B cell (primary cell): ENCODE results near the gene PLEKHB1. TPM values are rescaled to one million over a fixed set of nuclear protein-coding genes. Genes with fewer than 3 reads are reported as not detected.

ENCODE experiments used
- ATAC-seq: fragments of 200-7000 bp; cut with Tn5 transposase; one replicate; pipeline ENCODE4 v1.10.0; 2021; ENCODE audit warnings: low read depth, mild to moderate bottlenecking, moderate number of reproducible peaks, moderate library complexity
- CTCF ChIA-PET: fragments of 350-600 bp; sonication (Branson Sonifier 250); formaldehyde crosslinking; loops from one replicate; lab custom pipeline; 2021; ENCODE audit warnings: antibody characterized with exemption, inconsistent platforms; lab: Charles Lee
- POLR2A ChIA-PET: fragments of 350-600 bp; sonication (Branson Sonifier 250); formaldehyde crosslinking; loops from one replicate; lab custom pipeline; 2021; ENCODE audit warnings: antibody characterized with exemption; lab: Charles Lee
- DNase-seq: peaks from one replicate; pipeline ENCODE4 v3.0.0; 2013
- H2AFZ ChIP-seq: 2 replicates; pipeline ENCODE4 v1.6.1; 2012; ENCODE audit warnings: mild to moderate bottlenecking, low read depth, low read length; ENCODE audit not compliant: insufficient read depth, poor library complexity, severe bottlenecking
- H3K27ac ChIP-seq, 2 donors: 1 replicate in 1 of 2; 2 replicates in 1 of 2; pipeline ENCODE4 v1.5.1; 2012 to 2013; ENCODE audit warnings: low read length in 2 of 2, mild to moderate bottlenecking in 2 of 2, moderate library complexity in 1 of 2
- H3K27me3 ChIP-seq, 4 experiments: fragments of 200-600 bp in 1 of 4; sonication (generic) in 1 of 4; replicated peaks in 1 of 4; 1 replicate in 2 of 4; 2 replicates in 2 of 4; pipeline versions ENCODE4 v1.6.1 to v1.7.0; 2013 to 2016; ENCODE audit warnings: low read length in 3 of 4, mild to moderate bottlenecking in 2 of 4, mixed read lengths in 1 of 4, moderate library complexity in 1 of 4; ENCODE audit not compliant: insufficient read depth in 4 of 4, control insufficient read depth in 3 of 4; ENCODE audit errors: control extremely low read depth in 1 of 4
- H3K36me3 ChIP-seq, 2 experiments: replicated peaks in 1 of 2; 1 replicate in 1 of 2; 2 replicates in 1 of 2; pipeline versions ENCODE4 v1.6.1 to v1.7.1; 2013; ENCODE audit warnings: low read length in 1 of 2; ENCODE audit not compliant: insufficient read depth in 2 of 2, control insufficient read depth in 1 of 2; ENCODE audit errors: control extremely low read depth in 1 of 2, extremely low read depth in 1 of 2
- H3K4me1 ChIP-seq, 2 donors: fragments of 200-600 bp in 1 of 2; sonication (generic) in 1 of 2; 1 replicate in 1 of 2; 2 replicates in 1 of 2; pipeline versions ENCODE4 v1.5.1 to v1.6.1; 2013 to 2017; ENCODE audit warnings: low read length in 2 of 2; ENCODE audit not compliant: control insufficient read depth in 2 of 2, insufficient read depth in 2 of 2
- H3K4me2 ChIP-seq: replicated peaks from 2 replicates; pipeline ENCODE3; 2012; ENCODE audit warnings: mild to moderate bottlenecking, low read depth, low read length; ENCODE audit not compliant: poor library complexity, severe bottlenecking
- H3K4me3 ChIP-seq, 5 experiments: fragments of 200-600 bp in 1 of 5; sonication (generic) in 1 of 5; 1 replicate in 3 of 5; 2 replicates in 2 of 5; pipeline versions ENCODE4 v1.5.1 to v1.7.0; 2011 to 2016; ENCODE audit warnings: low read length in 4 of 5, mild to moderate bottlenecking in 4 of 5, low read depth in 2 of 5, control low read depth in 1 of 5, moderate library complexity in 1 of 5; ENCODE audit not compliant: insufficient read depth in 1 of 5; ENCODE audit errors: control extremely low read depth in 1 of 5, extremely low read depth in 1 of 5
- H3K79me2 ChIP-seq: fragments of 200-600 bp; sonication (generic); one replicate; pipeline ENCODE4 v1.6.0; 2016; ENCODE audit warnings: low read length; ENCODE audit not compliant: control insufficient read depth, insufficient read depth
- H3K9ac ChIP-seq: fragments of 200-600 bp; sonication (generic); 2 replicates; pipeline ENCODE4 v1.6.1; 2017; ENCODE audit warnings: mild to moderate bottlenecking, low read length, moderate library complexity
- H3K9me3 ChIP-seq, 3 donors: one replicate each; pipeline versions ENCODE4 v1.6.1 to v1.7.1; 2013; ENCODE audit warnings: low read length in 2 of 3; ENCODE audit not compliant: control insufficient read depth in 2 of 3, insufficient read depth in 1 of 3; ENCODE audit errors: control extremely low read depth in 1 of 3
- H4K20me1 ChIP-seq: 2 replicates; pipeline ENCODE4 v1.6.0; 2012; ENCODE audit warnings: mild to moderate bottlenecking, low read length; ENCODE audit not compliant: insufficient read depth, control insufficient read depth, poor library complexity, severe bottlenecking
- H3K27ac Mint-ChIP-seq: one replicate; pipeline ENCODE4 v1.8.0; 2021; ENCODE audit warnings: mixed read lengths
- H3K27me3 Mint-ChIP-seq: one replicate; pipeline ENCODE4 v1.8.0; 2021; ENCODE audit warnings: mixed read lengths
- H3K4me1 Mint-ChIP-seq: one replicate; pipeline ENCODE4 v1.8.0; 2021; ENCODE audit warnings: mixed read lengths
- H3K4me3 Mint-ChIP-seq: one replicate; pipeline ENCODE4 v1.8.0; 2021; ENCODE audit warnings: mixed read lengths
- H3K9me3 Mint-ChIP-seq: one replicate; pipeline ENCODE4 v1.8.0; 2022; ENCODE audit warnings: mixed read lengths; ENCODE audit not compliant: insufficient read depth
- EZH2 ChIP-seq: IDR thresholded peaks from 2 replicates; pipeline ENCODE4 v1.6.1; 2012; ENCODE audit warnings: borderline replicate concordance, low read depth, mild to moderate bottlenecking, moderate library complexity, low read length; ENCODE audit not compliant: insufficient read depth, poor library complexity, severe bottlenecking
- WGBS: methylation state at CpG from one replicate; pipeline ENCODE4 v1.1.5; 2013; ENCODE audit warnings: missing lambda C conversion rate; ENCODE audit not compliant: insufficient coverage; 5-methylcytosine and 5-hydroxymethylcytosine counted together
- intact Hi-C: fragments of 100-400 bp; cut with micrococcal nuclease; formaldehyde crosslinking; loops from one replicate; pipeline ENCODE4 v1.10.0; 2022
- polyA plus RNA-seq: library from polyadenylated mRNA; depleted of rRNA; stranded (reverse); fragments of >200 nt; gene quantifications from 2 replicates; pipeline ENCODE4 v1.2.3, GENCODE V29; 2012
- total RNA-seq, 2 donors: library from RNA; stranded (reverse); fragments of 120-200 nt in 1 of 2; gene quantifications; 1 replicate in 1 of 2; 2 replicates in 1 of 2; pipeline versions ENCODE4 v1.2.3 to v1.2.4, GENCODE V29; 2013 to 2022
- TF ChIP-seq, protein P1 (sequence below): fragments of 200-600 bp; IDR thresholded peaks from one replicate; pipeline ENCODE4 v1.8.0; 2022; ENCODE audit warnings: antibody characterized with exemption, mild to moderate bottlenecking

The PLEKHB1 gene
- total and polyA plus RNA-seq, 2 donors (not counting 1 experiment from before 2014, with no cell fraction given), result 13.8 to 16.7 TPM

- WGBS, result 96% methylated on average over 3 of the region's 6 CpGs
- H3K4me2 ChIP-seq, result no peak overlapping the region
- no peak for DNase-seq
- POLR2A ChIA-PET, result no interaction called here
- no peak overlapping the region for H3K9ac ChIP-seq
- no peak for ATAC-seq
- no peak overlapping the region for H2AFZ ChIP-seq
- H3K27me3 ChIP-seq, result no peaks in the 10 kb centered on the region
- no peaks in the 10 kb centered on the region for H3K79me2 ChIP-seq
- no peaks in the 10 kb centered on the region for H3K36me3 ChIP-seq
- no peaks in the 10 kb centered on the region for H3K9me3 Mint-ChIP-seq
- no peak overlapping the region for H3K27ac ChIP-seq
- H3K4me3 Mint-ChIP-seq, result no peak overlapping the region
- H3K9me3 ChIP-seq, result no peaks in the 10 kb centered on the region
- H3K4me3 ChIP-seq, result no peak overlapping the region
- TF ChIP-seq, protein P1, sequence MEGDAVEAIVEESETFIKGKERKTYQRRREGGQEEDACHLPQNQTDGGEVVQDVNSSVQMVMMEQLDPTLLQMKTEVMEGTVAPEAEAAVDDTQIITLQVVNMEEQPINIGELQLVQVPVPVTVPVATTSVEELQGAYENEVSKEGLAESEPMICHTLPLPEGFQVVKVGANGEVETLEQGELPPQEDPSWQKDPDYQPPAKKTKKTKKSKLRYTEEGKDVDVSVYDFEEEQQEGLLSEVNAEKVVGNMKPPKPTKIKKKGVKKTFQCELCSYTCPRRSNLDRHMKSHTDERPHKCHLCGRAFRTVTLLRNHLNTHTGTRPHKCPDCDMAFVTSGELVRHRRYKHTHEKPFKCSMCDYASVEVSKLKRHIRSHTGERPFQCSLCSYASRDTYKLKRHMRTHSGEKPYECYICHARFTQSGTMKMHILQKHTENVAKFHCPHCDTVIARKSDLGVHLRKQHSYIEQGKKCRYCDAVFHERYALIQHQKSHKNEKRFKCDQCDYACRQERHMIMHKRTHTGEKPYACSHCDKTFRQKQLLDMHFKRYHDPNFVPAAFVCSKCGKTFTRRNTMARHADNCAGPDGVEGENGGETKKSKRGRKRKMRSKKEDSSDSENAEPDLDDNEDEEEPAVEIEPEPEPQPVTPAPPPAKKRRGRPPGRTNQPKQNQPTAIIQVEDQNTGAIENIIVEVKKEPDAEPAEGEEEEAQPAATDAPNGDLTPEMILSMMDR, result no peak
- TF ChIP-seq EZH2, result no peak
- H4K20me1 ChIP-seq, result no peaks in the 10 kb centered on the region
- CTCF ChIA-PET, result interaction anchor here (0.8 to 13.3 kb wide), 3 partner anchors 7 to 29 kb away, joined by 3 to 252 read pairs (median 3); no protein-coding TSS in a partner anchor
- H3K4me1 Mint-ChIP-seq, result peaks cover 8% of the 10 kb centered on the region
- H3K27me3 Mint-ChIP-seq, result no peaks in the 10 kb centered on the region
- no peak overlapping the region for H3K27ac Mint-ChIP-seq
- peaks cover under 1 to 8% of the 10 kb centered on the region in 2 donors for H3K4me1 ChIP-seq
- intact Hi-C loops, result no loop called here
These were observed 6.6 kb downstream of the PLEKHB1 start for GRCh38 chr11:73652856-73653559.

GRCh38 chr11:73653996-73654395 lies 7.6 kb downstream of the PLEKHB1 start:
- no peak overlapping the region for H3K9ac ChIP-seq
- H3K9me3 ChIP-seq, result no peaks in the 10 kb centered on the region
- CTCF ChIA-PET, result interaction anchor here (1.2 to 13.3 kb wide), 3 partner anchors 12 to 301 kb away, joined by 3 to 252 read pairs (median 3); no protein-coding TSS in a partner anchor
- Mint-ChIP-seq H3K4me3 (no peak overlapping the region), H3K27ac (no peak overlapping the region), H3K27me3 (no peaks in the 10 kb centered on the region), H3K9me3 (no peaks in the 10 kb centered on the region), H3K4me1 (peaks cover 3% of the 10 kb centered on the region)
- H4K20me1 ChIP-seq, result no peaks in the 10 kb centered on the region
- POLR2A ChIA-PET, result no interaction called here
- WGBS, result 86% methylated on average over 1 of the region's 5 CpGs
- H3K79me2 ChIP-seq, result no peaks in the 10 kb centered on the region
- intact Hi-C loops, result no loop called here
- no peaks in the 10 kb centered on the region for H3K36me3 ChIP-seq
- no peaks in the 10 kb centered on the region for H3K4me1 ChIP-seq
- no peak for TF ChIP-seq EZH2
- TF ChIP-seq, protein P1, result no peak
- ATAC-seq (no peak), DNase-seq (no peak)
- H2AFZ ChIP-seq, result no peak overlapping the region
- no peaks in the 10 kb centered on the region for H3K27me3 ChIP-seq
- no peak overlapping the region for H3K4me2 ChIP-seq
- H3K4me3 ChIP-seq, result no peak overlapping the region
- no peak overlapping the region for H3K27ac ChIP-seq
